ENCODE data around the gene UBAC2.

Gene UBAC2

DNA sequence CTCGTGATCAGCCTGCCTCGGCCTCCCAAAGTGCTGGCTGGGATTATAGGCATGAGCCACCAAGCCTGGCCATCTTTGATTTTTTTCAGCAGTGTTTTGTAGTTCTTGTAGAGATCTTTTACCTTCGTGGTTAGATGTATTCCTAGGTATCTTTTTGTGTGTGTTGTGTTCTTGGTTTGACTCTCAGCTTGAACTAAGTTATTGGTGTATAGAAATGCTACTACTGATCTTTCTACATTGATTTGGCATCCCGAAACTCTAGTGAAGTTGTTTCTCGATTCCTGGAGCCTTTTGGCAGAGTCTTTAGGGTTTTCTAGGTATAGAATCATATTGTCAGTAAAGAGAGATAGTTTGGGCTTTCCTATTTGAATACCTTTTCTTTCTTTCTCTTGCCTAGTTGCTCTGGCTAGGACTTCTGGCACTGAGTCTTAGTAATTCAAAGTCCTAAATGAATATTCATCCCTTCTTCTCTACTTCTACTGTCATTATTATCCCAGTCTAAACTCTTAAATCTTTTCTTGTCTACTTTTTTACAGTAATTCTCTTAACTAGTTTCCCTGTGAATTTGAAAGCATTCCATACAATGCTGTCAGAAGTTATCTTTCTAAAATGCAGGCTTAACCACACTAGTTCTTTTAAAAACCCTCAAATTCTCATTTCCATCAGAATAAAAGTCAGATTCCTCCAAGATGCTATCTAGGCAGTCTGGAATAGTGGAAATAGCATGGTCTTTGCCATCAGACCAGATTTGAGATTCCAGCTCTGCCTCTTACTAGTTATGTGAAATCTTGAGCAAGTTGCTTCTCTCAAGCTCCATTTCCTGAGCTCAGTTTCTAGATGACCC, 50.5 kb downstream of the UBAC2 start:
- no peak for DNase-seq

DNA sequence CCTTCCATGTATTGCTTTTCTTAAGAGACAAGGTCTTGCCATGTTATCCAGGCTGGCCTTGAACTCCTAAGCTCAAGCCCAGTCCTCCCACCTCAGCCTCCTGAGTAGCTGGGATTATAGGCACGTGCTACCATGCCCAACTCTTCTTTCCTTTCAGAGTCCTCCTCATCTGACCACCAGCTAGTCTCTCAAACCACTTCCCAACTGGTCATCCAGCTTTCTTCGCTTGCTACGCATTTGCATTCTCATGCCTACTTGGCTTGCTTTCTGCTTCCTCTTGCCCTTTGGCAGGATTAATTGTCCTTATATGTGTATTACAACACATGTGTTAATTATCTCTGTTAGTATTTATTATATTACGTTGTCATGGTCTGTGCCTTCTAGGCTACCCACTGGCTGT, 51.3 kb downstream of the UBAC2 start:
- DNase-seq = no peak

DNA sequence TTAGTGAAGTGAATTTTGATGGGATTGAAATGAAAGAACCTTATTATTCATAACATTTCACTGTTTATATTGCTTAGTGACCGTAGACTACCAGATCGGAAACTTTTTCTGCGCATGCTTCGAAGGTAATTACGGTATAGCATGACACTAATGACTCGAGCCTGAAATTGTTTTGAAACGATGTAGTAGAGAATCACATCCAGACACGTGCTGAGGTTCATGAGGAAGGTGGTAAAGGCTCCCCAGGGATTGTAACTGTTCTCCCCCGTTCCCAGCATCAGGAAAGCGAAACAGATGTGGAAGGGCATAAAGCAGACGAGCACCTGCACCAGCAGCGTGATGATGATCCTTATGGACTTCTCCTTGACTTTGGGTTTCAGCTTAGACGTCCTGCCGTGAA, 54.2 kb downstream of the UBAC2 start:
- no peak for DNase-seq

DNA sequence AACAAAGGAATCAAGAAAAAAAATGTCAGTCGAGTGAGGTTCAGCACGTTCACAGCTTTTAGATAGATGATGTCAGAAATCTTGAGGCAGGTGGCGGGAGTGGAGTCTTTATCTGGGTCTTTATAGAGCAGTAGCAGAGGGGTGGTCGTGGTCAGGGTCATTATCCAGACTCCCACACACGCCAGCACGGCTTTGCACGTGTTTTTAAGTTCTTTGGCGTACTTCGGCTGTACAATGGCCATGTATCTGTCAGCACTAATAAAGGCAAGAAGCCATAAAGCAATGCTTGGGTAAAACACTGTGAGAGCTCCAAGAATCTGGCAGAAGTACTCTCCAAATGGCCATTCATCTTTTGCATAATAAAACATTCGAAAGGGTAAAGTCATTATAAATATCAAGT, 54.6 kb downstream of the UBAC2 start:
- no peak for DNase-seq

DNA sequence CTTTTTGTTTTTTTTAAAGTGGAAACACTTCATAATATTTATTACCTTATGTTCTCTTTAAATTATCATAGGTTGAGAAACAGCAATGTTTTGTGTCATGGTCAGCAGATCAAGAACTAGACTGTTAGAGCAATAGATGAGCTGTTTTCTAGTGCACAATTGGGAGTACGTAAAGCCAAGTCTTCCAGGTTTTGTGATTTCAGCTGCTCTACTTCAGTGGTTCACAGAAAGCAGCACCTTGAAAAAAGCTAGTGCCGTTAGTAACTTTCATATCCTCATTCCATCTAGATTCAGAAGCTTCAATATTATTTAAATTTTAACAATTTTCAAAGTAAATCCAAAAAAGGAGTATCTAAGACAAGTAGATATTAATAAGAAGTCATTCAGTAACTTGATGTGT, 55.6 kb downstream of the UBAC2 start:
- DNase-seq = no peak

DNA sequence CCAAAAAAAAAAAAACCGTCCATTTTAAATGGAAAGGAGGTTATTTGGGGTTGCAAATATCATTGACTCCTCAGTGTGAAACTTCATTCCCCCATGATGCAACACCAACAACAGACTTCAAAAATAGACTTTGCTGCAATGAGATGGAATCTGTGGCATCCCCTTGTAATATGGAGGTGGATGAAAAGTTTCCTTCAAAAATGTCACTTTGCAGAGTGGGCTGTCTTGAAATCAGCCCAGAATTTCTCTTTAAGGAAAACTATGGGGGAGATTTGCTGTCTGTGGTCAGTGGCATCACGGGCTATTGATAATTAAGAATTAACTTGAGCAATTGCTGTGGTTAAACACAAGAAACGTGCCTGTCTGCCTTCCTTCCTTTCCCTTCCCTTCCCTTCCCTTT, 56.1 kb downstream of the UBAC2 start:
- DNase-seq = no peak

DNA sequence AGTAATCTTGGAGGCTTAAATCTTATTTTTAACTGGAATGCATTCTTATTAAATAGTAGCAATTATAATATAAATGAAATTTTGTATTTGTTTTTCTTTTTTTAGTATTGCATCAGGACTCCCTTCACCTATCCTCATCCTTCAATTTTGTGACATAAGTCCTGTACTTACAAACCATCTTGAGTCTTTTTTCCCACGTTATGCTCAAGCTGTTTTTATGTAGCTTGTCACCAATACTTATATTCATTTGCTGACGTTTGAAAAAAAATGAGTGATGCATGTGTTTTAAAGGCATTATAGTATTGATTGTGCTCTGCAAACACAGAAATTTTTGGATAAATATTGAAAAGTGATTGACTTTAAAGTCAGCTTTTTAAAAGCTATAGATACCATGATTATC, 56.6 kb downstream of the UBAC2 start:
- no peak for DNase-seq

DNA sequence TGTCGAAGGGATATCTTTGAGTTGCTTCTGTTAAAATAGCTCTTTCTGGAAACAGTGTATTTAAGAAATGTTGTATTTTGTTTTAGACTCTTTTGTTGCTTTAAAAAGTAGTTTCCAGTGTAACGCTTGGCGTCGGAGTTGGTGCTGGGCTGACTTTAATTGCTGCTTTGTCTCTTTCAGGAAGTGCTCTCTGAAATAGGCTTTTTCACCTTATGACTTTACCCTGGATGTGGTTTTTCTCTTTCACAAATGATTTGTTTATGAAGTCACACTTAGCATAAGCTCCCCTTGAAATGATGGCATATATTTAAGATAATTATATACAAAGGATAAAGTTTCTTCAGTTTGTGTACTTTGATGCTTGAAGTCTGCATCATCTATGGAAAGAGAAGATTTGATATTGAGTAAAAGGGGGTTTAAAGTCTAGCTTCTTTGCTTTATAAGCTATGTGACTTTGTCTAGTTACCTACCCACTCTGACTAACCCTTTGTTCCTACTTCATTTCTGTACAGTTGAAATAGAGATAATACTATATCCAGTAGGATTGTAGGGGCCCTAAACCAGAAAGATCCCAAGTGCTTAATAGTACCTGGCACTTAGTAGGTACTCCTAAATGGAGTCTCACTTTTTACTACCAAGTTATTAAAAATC, 57.7 kb downstream of the UBAC2 start, which contains the start of gene GPR18:
Gene GPR18, minus strand, starts transcription at position 170 of the 651 bp plus-strand sequence. CDS start 2,507 bp downstream, outside the sequence.
- DNase-seq = no peak

DNA sequence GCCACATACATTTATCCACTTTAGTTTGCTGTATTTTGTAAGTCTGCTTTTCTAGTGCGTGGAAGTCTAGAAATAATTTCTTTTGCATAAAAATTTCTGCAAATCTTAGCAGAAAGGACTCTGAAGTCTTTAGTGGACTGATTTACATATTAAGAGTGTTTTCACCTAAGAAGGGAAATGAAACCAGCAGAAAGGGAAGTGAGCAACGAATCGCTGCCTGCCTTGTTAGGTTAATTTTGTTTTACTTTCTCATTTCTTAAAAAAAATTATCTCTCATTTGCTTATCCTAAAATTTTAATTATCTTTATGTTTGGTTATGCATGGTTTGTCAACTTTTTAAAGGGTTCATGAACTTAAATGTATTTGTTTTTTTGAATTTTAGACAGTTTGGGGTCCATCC, 58.3 kb downstream of the UBAC2 start:
- no peak for DNase-seq

DNA sequence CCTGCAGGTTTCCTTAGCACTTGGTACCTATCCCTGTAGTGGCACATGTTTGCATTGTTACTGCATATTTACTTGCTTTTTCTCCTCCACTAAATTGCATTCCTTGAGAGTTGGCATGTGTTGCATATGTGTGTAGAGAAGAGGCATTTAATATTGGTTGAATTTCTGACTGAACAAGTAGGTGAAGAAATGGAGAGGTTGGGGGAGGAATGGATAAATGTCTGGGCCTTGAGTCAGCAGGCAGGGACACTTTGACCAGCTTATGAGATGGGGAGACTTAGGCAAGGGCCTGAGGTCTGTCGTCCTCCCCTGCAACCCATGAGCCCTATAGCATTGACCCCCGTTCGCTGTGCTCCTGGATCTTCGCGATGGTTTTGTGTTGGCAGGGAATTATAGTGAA, 59.6 kb downstream of the UBAC2 start:
- DNase-seq = no peak

DNA sequence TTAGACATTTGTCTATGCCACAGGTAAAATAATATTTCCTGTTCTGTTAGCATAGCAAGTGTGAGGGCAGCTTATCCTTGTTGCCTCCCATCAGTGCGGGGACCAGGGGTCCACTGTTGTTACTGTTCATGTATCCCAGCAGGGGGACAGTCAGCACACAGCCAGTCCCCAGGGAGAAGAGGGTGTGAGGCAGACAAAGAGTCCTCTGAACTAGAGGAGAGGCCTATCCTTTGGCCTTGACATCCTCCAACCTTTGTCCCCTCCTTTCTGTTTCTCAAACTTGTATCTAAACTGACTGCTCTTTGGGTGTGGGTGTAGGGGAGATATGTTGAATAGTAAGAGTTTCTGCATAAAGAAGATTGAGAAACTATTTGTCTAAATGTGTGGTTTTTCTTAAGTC, 60.4 kb downstream of the UBAC2 start:
- DNase-seq = no peak

DNA sequence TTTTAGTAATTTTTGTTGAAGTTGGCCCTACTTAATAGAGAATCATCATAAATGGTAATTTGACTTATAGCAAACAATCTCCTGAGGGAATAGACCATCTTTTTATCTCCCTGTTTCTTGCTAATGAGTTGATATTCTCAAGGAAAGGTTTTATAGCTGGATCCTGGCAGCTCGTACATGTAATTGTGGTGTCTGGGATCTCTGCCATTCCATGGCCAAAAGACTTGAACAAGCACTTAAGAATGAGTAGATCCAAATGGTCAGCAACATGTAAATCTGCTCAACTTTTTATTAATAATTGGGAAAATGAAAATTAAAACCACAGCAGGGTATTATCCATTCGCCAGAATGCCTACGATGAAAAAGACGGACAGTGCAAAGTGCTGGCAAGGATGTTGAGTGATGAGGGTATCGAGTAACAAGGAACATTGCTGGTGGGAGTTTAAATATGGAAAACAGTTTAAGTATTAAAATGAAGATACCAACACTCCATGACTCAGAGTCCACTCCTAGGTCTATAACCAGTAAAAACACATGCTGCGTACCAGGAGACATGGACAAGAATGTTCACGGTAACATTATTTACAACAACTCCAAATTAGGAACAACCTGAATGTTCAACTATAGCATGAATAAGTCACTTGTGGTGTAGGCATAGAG, 62.6 kb downstream of the UBAC2 start:
- DNase-seq = no peak

DNA sequence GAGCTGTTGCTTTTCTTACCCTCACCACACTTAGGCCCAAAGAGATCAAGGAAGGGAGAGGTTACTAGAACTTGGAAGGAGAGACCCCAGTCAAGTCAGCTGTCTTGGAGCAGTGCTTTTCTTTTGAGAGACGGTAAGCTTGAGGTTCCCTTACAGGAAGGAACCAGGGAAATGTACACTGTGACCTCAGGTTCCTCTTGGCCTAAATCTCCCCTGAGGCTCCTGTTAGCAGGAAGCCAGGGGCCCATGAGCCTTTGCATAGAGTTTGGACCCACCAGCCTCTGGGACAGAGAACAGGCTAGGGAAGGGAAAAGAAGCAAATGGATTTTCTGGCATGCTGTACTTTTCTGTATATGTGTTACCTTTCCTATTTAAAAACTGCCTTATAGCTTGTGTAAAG, 63.4 kb downstream of the UBAC2 start:
- no peak for DNase-seq

DNA sequence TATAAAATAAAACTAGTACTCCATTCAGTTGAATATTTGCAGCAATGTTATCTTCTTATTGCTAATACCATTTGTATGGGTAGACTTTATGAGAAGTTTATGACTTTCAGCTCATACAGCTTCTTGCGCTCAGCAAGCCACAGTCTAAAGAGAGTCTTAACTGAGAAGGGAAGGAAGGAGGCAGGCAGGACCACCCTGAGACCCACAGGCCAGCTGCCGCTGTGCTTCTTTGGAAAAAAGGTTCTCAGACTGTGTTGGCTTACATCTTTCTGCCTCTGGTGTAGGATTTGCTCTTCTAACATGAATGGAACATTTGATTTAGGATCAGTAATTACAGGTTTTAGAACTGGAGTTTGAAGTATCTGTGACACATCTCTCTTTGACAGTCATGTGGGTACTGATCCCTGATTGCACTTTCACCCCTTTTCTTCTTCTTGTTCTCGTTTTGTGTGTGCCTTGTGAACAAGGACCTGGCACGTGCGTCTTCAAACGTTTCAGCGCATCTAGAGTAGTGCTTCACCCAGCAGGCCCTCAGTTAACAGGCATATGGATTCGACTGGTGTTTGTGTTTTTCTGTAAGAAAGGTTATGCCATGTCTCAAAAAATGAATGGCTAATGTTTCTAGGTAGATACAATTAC, 64.6 kb downstream of the UBAC2 start:
- DNase-seq = no peak

DNA sequence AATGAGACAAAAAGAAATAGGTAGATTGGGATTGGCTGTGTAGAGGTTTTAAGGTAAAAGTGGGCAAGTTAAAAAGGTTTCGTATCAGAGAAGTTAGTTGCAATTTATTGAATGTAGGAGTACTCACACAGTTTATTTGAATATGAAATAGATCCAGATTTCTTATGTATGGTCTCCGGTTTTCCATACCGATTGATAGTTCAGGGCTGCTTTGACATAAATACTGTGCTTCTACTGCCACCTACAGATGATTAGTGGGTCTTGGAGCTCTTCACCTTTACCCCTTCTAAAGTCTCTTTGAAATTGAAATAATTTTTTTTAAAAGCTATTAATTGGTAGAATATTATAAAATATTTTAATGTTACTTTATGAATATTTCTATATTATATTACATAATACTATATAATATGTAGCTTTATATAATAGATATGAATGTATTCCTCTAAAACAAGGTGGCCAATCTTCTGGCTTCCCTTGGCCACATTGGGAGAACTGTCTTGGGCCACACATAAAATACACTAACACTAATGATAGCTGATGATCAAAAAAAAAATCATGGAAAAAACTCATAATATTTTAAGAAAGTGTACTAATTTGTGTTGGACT, 65.3 kb downstream of the UBAC2 start:
- no peak for DNase-seq

DNA sequence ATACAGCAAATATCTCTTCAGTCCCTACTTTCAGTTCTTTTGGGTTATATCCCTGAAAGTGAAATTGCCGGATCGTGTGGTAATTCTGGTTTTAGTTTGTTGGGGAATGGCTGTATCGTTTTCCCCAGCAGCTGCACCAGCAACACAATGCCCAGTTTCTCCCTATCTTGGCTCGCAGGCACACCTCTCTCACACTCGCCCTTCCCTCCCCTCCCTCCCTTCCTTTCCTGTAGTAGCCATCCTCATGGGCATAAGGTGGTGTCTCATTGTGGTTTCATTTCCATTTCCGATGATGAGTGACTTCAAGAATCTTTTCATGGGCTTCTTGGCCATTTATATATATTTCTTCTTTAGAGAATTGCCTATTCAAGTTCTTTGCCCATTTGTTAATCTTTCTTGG, 66.2 kb downstream of the UBAC2 start:
- no peak for DNase-seq

DNA sequence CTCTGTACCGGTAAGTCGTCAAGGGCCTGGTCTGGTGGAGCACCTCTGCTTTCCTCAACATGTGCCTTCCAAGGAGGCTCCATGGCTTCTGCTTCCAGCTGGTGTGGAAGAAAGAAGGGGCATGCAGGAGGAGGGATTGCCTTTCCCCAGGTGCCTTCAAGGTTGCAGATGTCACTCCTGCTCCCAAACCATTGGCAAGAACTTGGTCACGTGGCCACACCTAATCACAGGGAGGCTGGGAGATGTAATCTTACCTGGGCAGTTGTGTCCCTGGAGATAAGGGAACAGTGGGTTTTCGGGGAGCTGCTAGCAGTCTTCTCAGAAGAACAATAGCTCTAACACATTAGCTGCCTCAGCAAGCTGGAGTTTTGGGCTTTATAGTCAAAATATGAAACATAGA, 67.3 kb downstream of the UBAC2 start:
- DNase-seq = no peak

DNA sequence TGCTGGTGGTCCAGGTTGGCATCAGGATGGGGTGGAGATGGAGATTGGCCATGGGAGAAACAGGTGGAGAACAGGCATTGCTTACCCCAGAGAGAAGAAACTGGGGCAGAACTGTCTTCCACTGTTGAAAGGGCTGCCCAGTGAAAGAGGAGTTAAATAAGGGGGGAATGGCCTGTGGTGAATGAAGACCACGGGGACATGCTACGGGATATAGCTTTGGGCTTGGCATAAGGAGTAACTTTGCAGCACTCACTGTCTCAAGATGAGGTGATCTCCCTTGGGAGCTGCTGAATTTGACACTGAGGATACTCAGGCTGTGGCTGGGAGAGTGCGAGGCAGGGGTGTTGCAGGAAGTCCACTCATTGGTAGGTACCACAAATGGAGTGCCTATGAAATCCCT, 68.2 kb downstream of the UBAC2 start:
- DNase-seq = no peak

DNA sequence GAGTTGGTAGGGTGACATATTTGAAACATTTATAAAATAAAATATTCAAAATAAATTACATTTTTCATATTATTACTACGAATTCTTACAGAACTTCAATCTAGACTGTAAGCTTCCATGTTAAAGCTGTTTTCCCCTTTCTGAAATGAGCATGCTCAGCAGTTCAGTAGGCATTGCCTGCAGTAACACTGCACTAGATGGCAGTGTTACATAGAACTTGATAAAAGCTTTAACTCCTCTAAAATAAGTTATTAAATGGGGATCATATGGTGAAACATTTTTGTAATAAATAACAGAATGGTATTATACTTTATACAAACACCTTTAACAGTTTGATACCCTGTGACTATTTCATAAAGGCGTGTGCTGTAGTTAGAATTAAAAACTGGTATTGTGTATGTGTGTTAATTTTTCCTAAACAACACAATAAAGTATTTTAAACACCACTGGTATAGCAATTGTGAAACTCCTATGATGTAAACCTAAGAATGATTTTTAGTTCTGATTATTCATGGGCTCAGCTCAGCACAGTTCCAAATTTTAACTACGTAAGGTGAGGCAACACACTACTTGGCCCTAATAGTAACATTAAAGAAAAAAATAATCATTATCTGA, 69.1 kb downstream of the UBAC2 start:
- DNase-seq = no peak

DNA sequence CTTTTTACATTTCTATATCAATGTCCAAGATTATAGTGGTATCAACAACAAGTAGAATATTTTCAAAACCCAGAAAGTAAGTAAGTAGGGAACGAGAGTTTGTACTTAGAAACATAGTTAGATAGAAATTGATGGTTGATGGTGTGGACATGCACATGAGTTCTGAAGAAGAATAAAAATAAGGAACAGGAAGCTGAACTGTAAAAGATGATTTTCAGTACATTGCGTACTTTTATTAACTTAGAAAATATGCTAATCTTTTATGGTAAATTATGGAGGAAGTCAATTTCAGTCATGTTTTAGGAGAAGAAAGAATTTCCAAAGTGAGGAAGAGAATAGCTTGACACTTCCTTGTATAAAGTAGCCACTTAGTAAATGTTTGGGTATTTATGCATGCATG, 69.9 kb downstream of the UBAC2 start:
- no peak for DNase-seq

DNA sequence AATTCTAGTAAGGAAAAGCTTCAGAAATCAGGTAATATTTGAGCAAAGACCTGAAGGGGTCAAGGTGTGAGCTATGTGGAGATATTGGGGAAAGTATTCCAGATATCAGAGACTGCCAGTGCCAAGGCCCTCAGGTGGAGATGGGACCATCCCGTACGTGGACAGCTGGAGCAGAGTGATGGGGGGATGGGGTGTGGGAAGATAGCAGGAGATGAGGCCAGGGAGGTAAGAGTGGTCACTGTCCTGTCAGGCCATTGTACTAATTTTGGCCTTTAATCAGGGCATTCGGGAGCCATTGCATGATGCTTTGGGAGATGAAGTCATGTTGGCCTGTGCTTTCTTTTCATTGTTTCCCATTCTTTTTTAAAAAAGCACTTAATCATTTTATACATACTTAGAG, 70.6 kb downstream of the UBAC2 start:
- DNase-seq = no peak

DNA sequence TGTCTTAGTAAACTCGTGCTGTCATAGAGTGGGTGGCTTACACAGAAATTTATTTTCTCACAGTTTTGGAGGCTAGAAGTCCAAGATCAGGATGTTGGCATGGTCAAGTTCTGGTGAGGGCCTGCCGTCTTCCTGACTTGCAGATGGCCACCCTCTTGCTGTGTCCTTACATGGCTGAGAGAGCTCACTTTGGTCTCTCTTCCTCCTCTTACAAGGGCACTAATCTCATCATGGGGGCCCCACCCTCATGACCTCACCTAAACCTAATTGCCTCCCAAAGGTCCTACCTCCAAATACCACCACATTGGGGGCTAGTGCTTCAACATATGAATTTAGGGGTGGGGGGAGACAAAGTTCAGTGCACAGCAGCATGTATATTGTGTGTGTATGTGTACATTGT, 71.8 kb downstream of the UBAC2 start:
- no peak for DNase-seq

DNA sequence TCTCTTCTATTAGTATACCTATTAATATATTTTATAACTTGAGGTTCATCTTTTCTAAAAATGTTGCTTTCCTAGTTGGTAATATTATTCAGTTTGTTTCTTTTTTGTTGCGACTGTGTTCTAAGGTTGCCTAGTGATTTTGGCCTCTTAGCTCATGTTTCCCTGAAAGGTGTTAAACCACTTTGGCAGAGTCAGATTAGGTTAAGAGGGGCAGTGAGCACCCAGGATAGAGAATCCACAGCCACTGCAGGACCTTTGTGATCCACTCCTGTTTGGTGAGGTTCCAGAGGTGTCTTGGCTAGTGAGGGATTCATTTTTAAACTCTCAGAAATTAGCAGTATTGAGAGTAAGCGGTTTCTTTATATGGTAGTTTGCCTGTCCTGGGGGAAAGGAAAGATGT, 72.5 kb downstream of the UBAC2 start:
- no peak for DNase-seq

Data from DMS 273 treated with DMSO at 0.1 percent for 48 hours (cell line).